ENCODE data around the gene TMEM119.
A peak's percentile ranks its signal among the peaks of the same experiment; 100 is the strongest.

TMEM119 gene

DNA sequence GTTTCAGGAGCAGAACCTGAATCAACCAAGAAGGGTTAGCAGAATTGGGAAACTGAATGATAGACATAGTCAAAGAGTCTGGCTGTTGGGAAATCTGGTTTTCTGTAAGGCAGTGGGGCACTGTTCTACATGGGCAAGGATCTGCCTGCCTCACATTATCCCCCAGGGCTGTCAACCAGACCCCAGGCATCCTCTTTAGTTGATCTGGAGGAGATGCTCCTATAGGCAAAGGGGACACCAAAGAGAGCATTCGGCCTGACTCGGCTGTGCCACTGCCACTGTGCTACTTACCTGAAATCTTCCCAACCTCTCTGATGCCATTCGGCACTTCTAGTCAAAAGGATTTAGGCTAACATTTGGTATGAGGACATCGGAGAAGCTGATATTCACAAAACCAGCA is 31.4 kb downstream of the TMEM119 start:
- H3K18ac ChIP-seq (ENCODE audit: low read length): no peak overlapping the region
- H3K56ac ChIP-seq (ENCODE audit: low read length): no peak overlapping the region
- peaks cover 5% of the 10 kb centered on the region for H3K79me2 ChIP-seq (ENCODE audit: control insufficient read depth, insufficient read depth, low read length)
- no peaks in the 10 kb centered on the region for H3K4me1 ChIP-seq (ENCODE audit: control insufficient read depth, low read depth, low read length)
- H3K79me1 ChIP-seq (ENCODE audit: low read length): peaks cover 5% of the 10 kb centered on the region
- no peak overlapping the region for H4K8ac ChIP-seq (ENCODE audit: low read depth, low read length)
- no peak overlapping the region for H3K23ac ChIP-seq (ENCODE audit: low read length)
- no peak overlapping the region for H2BK15ac ChIP-seq (replicated peaks; ENCODE audit: low read depth)
- H3K9ac ChIP-seq (ENCODE audit: low read length): no peak overlapping the region
- H3K4ac ChIP-seq (ENCODE audit: low read depth, low read length): no peak overlapping the region
- no peak overlapping the region for H2BK5ac ChIP-seq (ENCODE audit: low read length)
- H3K4me2 ChIP-seq (ENCODE audit: low read length): no peak overlapping the region
- no CpG with 5 or more reads among the region's 4 CpGs for WGBS (ENCODE audit: extremely low coverage, insufficient coverage, low lambda C conversion rate)
- no peak overlapping the region for H2BK120ac ChIP-seq (ENCODE audit: low read depth, low read length)
- H2AK5ac ChIP-seq (ENCODE audit: low read length): no peak overlapping the region
- DNase-seq: no peak
- no peak overlapping the region for H3K27ac ChIP-seq (ENCODE audit: low read depth, low read length)
- no peak overlapping the region for H3K4me3 ChIP-seq (ENCODE audit: low read length)
- H3K36me3 ChIP-seq (ENCODE audit: control insufficient read depth, insufficient read depth, low read length): peaks cover 2% of the 10 kb centered on the region
- H4K5ac ChIP-seq (ENCODE audit: low read length): no peak overlapping the region
- no peaks in the 10 kb centered on the region for H3K27me3 ChIP-seq (ENCODE audit: insufficient read depth, low read length, poor library complexity)

DNA sequence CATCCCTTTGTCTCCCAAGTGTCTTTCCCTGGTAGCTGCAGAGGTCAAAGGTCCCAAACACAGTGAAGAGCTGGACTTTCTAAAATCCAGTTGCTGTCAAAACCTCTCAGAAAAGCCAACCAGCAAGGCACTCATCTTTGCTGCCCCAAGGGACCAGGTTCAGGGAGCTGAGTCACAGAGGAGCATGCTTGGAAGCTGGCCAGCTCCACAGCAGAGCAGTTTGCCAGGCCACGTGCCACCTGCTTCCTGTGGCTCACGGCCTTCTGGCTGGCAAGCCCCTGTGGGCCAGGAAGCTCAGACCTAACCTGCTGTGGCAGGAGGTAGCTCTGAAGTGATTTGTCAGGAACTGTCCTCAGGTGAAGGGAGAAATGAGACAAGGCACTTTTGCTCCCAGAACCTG is 31.9 kb downstream of the TMEM119 start:
- Histone ChIP-seq H2BK5ac (ENCODE audit: low read length) (no peak overlapping the region), H3K79me1 (ENCODE audit: low read length) (peaks cover 5% of the 10 kb centered on the region), H3K36me3 (ENCODE audit: control insufficient read depth, insufficient read depth, low read length) (peaks cover 2% of the 10 kb centered on the region), H2BK120ac (ENCODE audit: low read depth, low read length) (no peak overlapping the region), H3K27me3 (ENCODE audit: insufficient read depth, low read length, poor library complexity) (no peaks in the 10 kb centered on the region), H2BK15ac (replicated peaks; ENCODE audit: low read depth) (no peak overlapping the region), H3K79me2 (ENCODE audit: control insufficient read depth, insufficient read depth, low read length) (peaks cover 5% of the 10 kb centered on the region), H3K4ac (ENCODE audit: low read depth, low read length) (no peak overlapping the region), H4K8ac (ENCODE audit: low read depth, low read length) (no peak overlapping the region), H3K4me1 (ENCODE audit: control insufficient read depth, low read depth, low read length) (no peaks in the 10 kb centered on the region), H3K18ac (ENCODE audit: low read length) (no peak overlapping the region), H3K27ac (ENCODE audit: low read depth, low read length) (no peak overlapping the region), H3K23ac (ENCODE audit: low read length) (no peak overlapping the region), H3K9ac (ENCODE audit: low read length) (no peak overlapping the region), H2AK5ac (ENCODE audit: low read length) (no peak overlapping the region), H3K56ac (ENCODE audit: low read length) (no peak overlapping the region), H3K4me2 (ENCODE audit: low read length) (no peak overlapping the region), H4K5ac (ENCODE audit: low read length) (no peak overlapping the region), H3K4me3 (ENCODE audit: low read length) (no peak overlapping the region)
- no CpG with 5 or more reads among the region's 2 CpGs for WGBS (ENCODE audit: extremely low coverage, insufficient coverage, low lambda C conversion rate)
- no peak for DNase-seq

DNA sequence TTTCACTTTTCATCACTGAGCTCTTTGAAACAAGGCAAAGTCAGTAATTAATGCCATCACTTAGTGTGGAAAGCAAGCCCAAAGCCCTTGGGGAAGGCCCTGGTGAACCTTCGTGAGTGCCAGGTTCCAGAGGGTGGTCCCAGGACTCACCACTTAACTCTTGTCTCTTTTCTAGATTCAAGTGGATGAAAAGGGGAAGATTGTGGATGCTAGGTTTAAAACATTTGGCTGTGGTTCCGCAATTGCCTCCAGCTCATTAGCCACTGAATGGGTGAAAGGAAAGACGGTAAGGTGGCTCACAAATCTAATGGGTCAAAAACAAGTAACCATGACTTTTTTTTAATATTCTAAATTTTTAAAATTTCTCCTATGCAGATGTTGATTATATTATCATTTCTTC is 32.7 kb downstream of the TMEM119 start:
- no peak overlapping the region for H4K8ac ChIP-seq (ENCODE audit: low read depth, low read length)
- no peak overlapping the region for H3K4me3 ChIP-seq (ENCODE audit: low read length)
- peaks cover 2% of the 10 kb centered on the region for H3K36me3 ChIP-seq (ENCODE audit: control insufficient read depth, insufficient read depth, low read length)
- H3K4me2 ChIP-seq (ENCODE audit: low read length): no peak overlapping the region
- H2AK5ac ChIP-seq (ENCODE audit: low read length): no peak overlapping the region
- H2BK120ac ChIP-seq (ENCODE audit: low read depth, low read length): no peak overlapping the region
- no peaks in the 10 kb centered on the region for H3K4me1 ChIP-seq (ENCODE audit: control insufficient read depth, low read depth, low read length)
- H3K27me3 ChIP-seq (ENCODE audit: insufficient read depth, low read length, poor library complexity): no peaks in the 10 kb centered on the region
- H3K23ac ChIP-seq (ENCODE audit: low read length): no peak overlapping the region
- no peak overlapping the region for H3K4ac ChIP-seq (ENCODE audit: low read depth, low read length)
- DNase-seq: no peak
- H3K18ac ChIP-seq (ENCODE audit: low read length): no peak overlapping the region
- WGBS (ENCODE audit: extremely low coverage, insufficient coverage, low lambda C conversion rate): no CpG with 5 or more reads among the region's 3 CpGs
- H3K56ac ChIP-seq (ENCODE audit: low read length): no peak overlapping the region
- H3K9ac ChIP-seq (ENCODE audit: low read length): no peak overlapping the region
- no peak overlapping the region for H2BK5ac ChIP-seq (ENCODE audit: low read length)
- no peak overlapping the region for H4K5ac ChIP-seq (ENCODE audit: low read length)
- H3K79me1 ChIP-seq (ENCODE audit: low read length): peaks cover 8% of the 10 kb centered on the region
- H3K79me2 ChIP-seq (ENCODE audit: control insufficient read depth, insufficient read depth, low read length): peaks cover 13% of the 10 kb centered on the region
- H2BK15ac ChIP-seq (replicated peaks; ENCODE audit: low read depth): no peak overlapping the region
- H3K27ac ChIP-seq (ENCODE audit: low read depth, low read length): no peak overlapping the region

DNA sequence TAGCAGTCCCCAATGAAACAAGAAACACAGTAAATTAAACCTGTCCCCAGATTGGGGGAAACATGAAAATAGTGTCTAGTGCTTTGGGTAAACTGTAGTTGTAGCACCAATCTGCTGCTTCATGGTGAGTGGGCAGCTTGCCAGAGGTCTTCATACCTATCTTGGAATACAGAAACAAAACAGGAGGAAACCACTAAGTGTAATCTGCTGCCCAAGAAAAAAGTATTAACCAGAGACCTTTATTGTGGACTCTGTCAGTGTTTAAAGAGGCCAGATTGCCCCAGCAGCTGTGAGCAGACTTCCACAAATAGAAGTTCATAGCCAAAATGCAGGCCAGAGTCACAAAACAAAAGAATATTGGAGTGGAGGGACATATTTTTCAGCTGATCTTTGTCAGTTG is 33.2 kb downstream of the TMEM119 start:
- H4K5ac ChIP-seq (ENCODE audit: low read length): no peak overlapping the region
- H2BK5ac ChIP-seq (ENCODE audit: low read length): no peak overlapping the region
- H3K27ac ChIP-seq (ENCODE audit: low read depth, low read length): no peak overlapping the region
- peaks cover 2% of the 10 kb centered on the region for H3K4me1 ChIP-seq (ENCODE audit: control insufficient read depth, low read depth, low read length)
- peaks cover 17% of the 10 kb centered on the region for H3K79me2 ChIP-seq (ENCODE audit: control insufficient read depth, insufficient read depth, low read length)
- H3K18ac ChIP-seq (ENCODE audit: low read length): no peak overlapping the region
- no peak overlapping the region for H3K56ac ChIP-seq (ENCODE audit: low read length)
- H3K4me3 ChIP-seq (ENCODE audit: low read length): no peak overlapping the region
- H3K4me2 ChIP-seq (ENCODE audit: low read length): no peak overlapping the region
- H2BK15ac ChIP-seq (replicated peaks; ENCODE audit: low read depth): no peak overlapping the region
- no peak overlapping the region for H2BK120ac ChIP-seq (ENCODE audit: low read depth, low read length)
- peaks cover 2% of the 10 kb centered on the region for H3K36me3 ChIP-seq (ENCODE audit: control insufficient read depth, insufficient read depth, low read length)
- H2AK5ac ChIP-seq (ENCODE audit: low read length): no peak overlapping the region
- DNase-seq: no peak
- no peaks in the 10 kb centered on the region for H3K27me3 ChIP-seq (ENCODE audit: insufficient read depth, low read length, poor library complexity)
- H4K8ac ChIP-seq (ENCODE audit: low read depth, low read length): no peak overlapping the region
- no peak overlapping the region for H3K9ac ChIP-seq (ENCODE audit: low read length)
- H3K23ac ChIP-seq (ENCODE audit: low read length): no peak overlapping the region
- H3K4ac ChIP-seq (ENCODE audit: low read depth, low read length): no peak overlapping the region
- peaks cover 8% of the 10 kb centered on the region for H3K79me1 ChIP-seq (ENCODE audit: low read length)

DNA sequence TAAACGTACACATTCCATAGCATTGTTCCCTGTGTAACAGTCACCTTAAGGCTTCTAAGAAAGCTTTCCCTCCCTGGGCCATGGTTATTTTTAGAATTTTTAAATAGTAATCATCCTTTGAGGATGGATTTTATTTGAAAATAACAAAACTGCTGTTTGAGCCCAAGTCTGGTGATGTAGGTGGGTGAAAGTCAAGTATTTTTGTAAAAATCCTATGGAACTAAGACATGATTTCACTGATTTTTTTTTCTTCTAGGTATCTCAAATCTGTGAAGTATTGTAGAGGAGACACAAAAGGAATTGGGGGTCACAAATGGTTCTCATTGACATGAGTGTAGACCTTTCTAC is 34.1 kb downstream of the TMEM119 start:
- DNase-seq: no peak
- H3K4ac ChIP-seq (ENCODE audit: low read depth, low read length): no peak overlapping the region
- peaks cover 25% of the 10 kb centered on the region for H3K79me2 ChIP-seq (ENCODE audit: control insufficient read depth, insufficient read depth, low read length)
- no peak overlapping the region for H4K8ac ChIP-seq (ENCODE audit: low read depth, low read length)
- no peak overlapping the region for H3K56ac ChIP-seq (ENCODE audit: low read length)
- H4K5ac ChIP-seq (ENCODE audit: low read length): no peak overlapping the region
- peaks cover 2% of the 10 kb centered on the region for H3K4me1 ChIP-seq (ENCODE audit: control insufficient read depth, low read depth, low read length)
- H2BK5ac ChIP-seq (ENCODE audit: low read length): no peak overlapping the region
- no peak overlapping the region for H3K4me2 ChIP-seq (ENCODE audit: low read length)
- no peak overlapping the region for H3K4me3 ChIP-seq (ENCODE audit: low read length)
- H3K9ac ChIP-seq (ENCODE audit: low read length): no peak overlapping the region
- no peak overlapping the region for H2BK15ac ChIP-seq (replicated peaks; ENCODE audit: low read depth)
- no peak overlapping the region for H3K27ac ChIP-seq (ENCODE audit: low read depth, low read length)
- peaks cover 8% of the 10 kb centered on the region for H3K79me1 ChIP-seq (ENCODE audit: low read length)
- H2AK5ac ChIP-seq (ENCODE audit: low read length): no peak overlapping the region
- peaks cover 2% of the 10 kb centered on the region for H3K36me3 ChIP-seq (ENCODE audit: control insufficient read depth, insufficient read depth, low read length)
- no peaks in the 10 kb centered on the region for H3K27me3 ChIP-seq (ENCODE audit: insufficient read depth, low read length, poor library complexity)
- H3K18ac ChIP-seq (ENCODE audit: low read length): no peak overlapping the region
- no peak overlapping the region for H3K23ac ChIP-seq (ENCODE audit: low read length)
- H2BK120ac ChIP-seq (ENCODE audit: low read depth, low read length): no peak overlapping the region
- WGBS (ENCODE audit: extremely low coverage, insufficient coverage, low lambda C conversion rate): no CpG with 5 or more reads among the region's 1 CpG

DNA sequence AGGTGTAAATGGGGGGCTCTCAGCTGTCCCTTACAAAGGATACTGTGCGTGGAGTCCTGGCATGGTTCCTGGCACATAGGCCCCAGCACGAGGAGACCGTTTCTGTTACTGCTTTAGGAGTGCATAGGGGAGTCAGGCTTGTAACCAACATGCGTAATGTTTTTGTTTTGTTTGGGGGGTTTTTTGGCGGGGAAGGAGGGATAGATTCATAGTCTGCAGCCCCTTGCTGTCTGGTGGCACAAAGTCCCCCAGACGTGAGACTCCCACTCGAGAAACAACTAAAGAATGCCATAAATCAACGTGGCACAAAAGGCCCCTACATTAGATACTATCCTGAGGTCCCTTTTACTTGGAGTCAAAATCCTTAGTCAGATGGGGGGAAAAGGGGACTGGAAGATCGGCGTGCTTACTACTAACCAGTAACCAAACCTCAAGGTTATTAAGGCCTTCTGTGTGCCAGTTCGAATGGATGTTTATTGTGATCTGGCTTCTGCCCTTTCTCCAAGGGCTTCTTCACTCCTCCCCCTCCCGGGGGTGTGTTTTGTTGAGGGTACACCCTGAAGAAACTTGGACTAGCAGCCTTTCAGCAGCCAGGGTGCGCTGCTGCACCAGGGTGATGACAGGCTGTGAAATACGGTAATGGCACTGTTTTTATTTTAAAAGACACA is 34.6 kb downstream of the TMEM119 start:
- no peak overlapping the region for H3K27ac ChIP-seq (ENCODE audit: low read depth, low read length)
- H4K8ac ChIP-seq (ENCODE audit: low read depth, low read length): no peak overlapping the region
- peaks cover 8% of the 10 kb centered on the region for H3K79me1 ChIP-seq (ENCODE audit: low read length)
- H3K27me3 ChIP-seq (ENCODE audit: insufficient read depth, low read length, poor library complexity): no peaks in the 10 kb centered on the region
- no peak overlapping the region for H2BK15ac ChIP-seq (replicated peaks; ENCODE audit: low read depth)
- no peak overlapping the region for H3K4ac ChIP-seq (ENCODE audit: low read depth, low read length)
- peak overlapping the region; percentile 93 for H3K56ac ChIP-seq (ENCODE audit: low read length)
- H3K9ac ChIP-seq (ENCODE audit: low read length): peak overlapping the region; percentile 83
- no CpG with 5 or more reads among the region's 14 CpGs for WGBS (ENCODE audit: extremely low coverage, insufficient coverage, low lambda C conversion rate)
- no peak overlapping the region for H2BK120ac ChIP-seq (ENCODE audit: low read depth, low read length)
- peak overlapping the region; percentile 86 for H3K4me2 ChIP-seq (ENCODE audit: low read length)
- H3K36me3 ChIP-seq (ENCODE audit: control insufficient read depth, insufficient read depth, low read length): peaks cover 2% of the 10 kb centered on the region
- no peak overlapping the region for H4K5ac ChIP-seq (ENCODE audit: low read length)
- H3K79me2 ChIP-seq (ENCODE audit: control insufficient read depth, insufficient read depth, low read length): peaks cover 28% of the 10 kb centered on the region
- H3K18ac ChIP-seq (ENCODE audit: low read length): no peak overlapping the region
- peak overlapping the region; percentile 79 for H3K4me3 ChIP-seq (ENCODE audit: low read length)
- no peak overlapping the region for H3K23ac ChIP-seq (ENCODE audit: low read length)
- H2AK5ac ChIP-seq (ENCODE audit: low read length): peak overlapping the region; percentile 35
- peak; percentile 93 for DNase-seq
- no peak overlapping the region for H2BK5ac ChIP-seq (ENCODE audit: low read length)
- peaks cover 2% of the 10 kb centered on the region for H3K4me1 ChIP-seq (ENCODE audit: control insufficient read depth, low read depth, low read length)

Data from mesendoderm (in vitro differentiated cells).